Myocyte (in vitro differentiated cells): Measurements from ENCODE around the gene CCNQ. TPM values are rescaled to one million over a fixed set of nuclear protein-coding genes. Genes with fewer than 3 reads are reported as not detected.

Experiments used
- DNase-seq: peaks from one replicate; pipeline ENCODE4 v3.0.0-alpha.2; 2012; ENCODE audit warnings: low read depth
- total RNA-seq: library from RNA; depleted of rRNA; stranded (reverse); fragments of >200 nt; gene quantifications from 2 replicates; pipeline ENCODE4 v1.2.3, GENCODE V29; 2014

Gene CCNQ
- total RNA-seq, 1 donor from 2014 or later = 35.1 TPM

DNA sequence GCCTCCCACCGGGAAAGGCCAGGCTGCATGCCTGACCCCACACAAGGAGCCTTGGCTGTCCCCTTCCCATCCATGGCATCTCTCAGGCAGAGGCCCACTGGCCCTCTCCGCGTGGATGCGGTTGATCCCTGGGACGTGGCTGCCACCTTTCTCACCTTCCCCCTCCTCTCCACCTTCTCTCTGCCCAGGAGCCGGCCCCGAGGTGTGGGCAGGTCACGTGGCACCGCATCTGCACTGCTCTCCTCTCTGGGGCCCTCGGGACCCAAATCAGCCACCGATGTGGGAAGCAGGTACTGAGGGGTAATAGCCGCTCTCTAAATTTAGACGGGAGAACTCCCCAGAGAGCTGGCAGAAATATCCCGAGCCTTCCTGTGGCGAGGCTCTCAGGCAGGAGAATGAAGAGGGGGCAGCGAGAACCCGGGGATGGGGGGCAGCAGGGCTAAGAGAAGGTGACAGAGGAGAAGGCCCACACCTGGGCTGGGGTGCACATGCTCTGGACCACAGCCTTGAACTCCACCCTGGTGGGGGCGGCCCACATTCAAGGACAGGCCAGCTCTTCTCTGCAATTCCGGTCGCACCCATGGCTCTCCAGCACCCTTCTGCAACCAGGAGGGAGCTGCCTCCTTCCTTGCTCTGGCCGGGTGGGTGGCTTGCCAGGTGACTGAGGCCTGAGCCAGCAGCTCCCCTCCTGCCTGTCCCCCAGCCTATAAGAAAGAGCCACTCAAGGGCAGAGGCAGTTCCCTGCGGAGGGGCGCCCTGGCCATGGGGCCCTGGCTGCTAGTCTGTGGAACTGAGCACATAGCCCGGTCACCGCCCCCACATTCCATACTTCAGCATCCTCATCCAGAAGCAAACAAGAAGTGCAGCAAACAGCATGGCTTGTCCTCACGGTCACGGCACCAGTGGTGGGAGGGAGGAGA, 38.4 kb upstream of the CCNQ start:
- DNase-seq = no peak

- no peak for DNase-seq
These were observed 37.8 kb upstream of the CCNQ start for GRCh38 chrX:153636716-153637115.

GRCh38 chrX:153635788-153636668, 37.1 kb upstream of the CCNQ start:
- DNase-seq = no peak

- no peak for DNase-seq
These were observed 36.4 kb upstream of the CCNQ start for GRCh38 chrX:153635388-153635787.

GRCh38 chrX:153634832-153635231, 35.9 kb upstream of the CCNQ start:
- DNase-seq = no peak

- no peak for DNase-seq
These were observed 35.3 kb upstream of the CCNQ start for GRCh38 chrX:153634236-153634635.

GRCh38 chrX:153633607-153634180, 34.8 kb upstream of the CCNQ start:
- no peak for DNase-seq

DNA sequence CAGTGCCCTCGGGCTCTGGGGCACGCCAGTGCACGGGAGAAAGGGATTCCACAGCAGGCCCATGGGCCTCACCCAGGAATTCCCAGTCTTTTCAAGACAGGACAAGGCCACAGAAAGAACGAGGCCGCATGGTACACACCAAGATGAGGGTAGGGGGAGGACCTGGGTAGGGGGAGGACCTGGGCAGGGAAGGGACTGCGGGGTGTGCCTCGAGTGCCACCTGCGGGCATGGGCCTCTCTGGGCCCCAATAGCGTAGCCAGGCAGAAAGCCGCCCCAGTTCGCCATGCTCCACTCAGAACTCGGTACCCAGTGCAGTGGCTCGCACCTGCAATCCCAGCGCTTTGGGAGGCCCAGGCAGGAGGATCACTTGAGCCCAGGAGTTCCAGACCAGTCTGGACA, 34.1 kb upstream of the CCNQ start:
- DNase-seq = no peak

GRCh38 chrX:153632595-153632946, 33.6 kb upstream of the CCNQ start:
- DNase-seq = no peak

GRCh38 chrX:153631907-153632594, 33.1 kb upstream of the CCNQ start:
- no peak for DNase-seq

GRCh38 chrX:153631346-153631745, 32.4 kb upstream of the CCNQ start:
- no peak for DNase-seq

GRCh38 chrX:153628665-153629064, 29.7 kb upstream of the CCNQ start:
- no peak for DNase-seq

GRCh38 chrX:153628129-153628528, 29.2 kb upstream of the CCNQ start:
- no peak for DNase-seq

DNA sequence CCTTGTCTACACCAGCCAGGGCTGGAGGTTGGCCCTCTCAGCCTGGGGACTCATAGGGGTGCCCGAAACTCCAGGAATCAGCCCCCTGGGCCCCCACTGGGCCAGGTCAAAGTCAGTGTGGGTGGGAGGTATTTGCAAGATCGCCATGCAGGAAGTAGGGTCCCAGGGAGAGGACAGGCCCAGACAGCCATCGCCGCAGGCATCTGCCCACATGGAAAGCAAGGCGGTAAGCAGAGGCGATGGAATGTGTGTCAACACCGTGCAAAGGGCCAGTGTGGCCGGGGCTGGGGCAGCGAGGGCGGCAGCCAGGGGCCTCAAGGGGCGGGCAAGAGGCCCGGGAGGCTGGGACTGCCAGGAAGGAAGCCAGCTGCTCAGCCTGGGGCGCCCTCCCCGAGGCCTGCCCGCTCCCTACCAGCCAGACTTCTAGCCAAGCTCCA, 28.8 kb upstream of the CCNQ start:
- peak; percentile 28 for DNase-seq

- no peak for DNase-seq
These were observed 28.1 kb upstream of the CCNQ start for GRCh38 chrX:153626863-153627674.

- DNase-seq = no peak
These were observed 27.2 kb upstream of the CCNQ start for GRCh38 chrX:153626025-153626633.

DNA sequence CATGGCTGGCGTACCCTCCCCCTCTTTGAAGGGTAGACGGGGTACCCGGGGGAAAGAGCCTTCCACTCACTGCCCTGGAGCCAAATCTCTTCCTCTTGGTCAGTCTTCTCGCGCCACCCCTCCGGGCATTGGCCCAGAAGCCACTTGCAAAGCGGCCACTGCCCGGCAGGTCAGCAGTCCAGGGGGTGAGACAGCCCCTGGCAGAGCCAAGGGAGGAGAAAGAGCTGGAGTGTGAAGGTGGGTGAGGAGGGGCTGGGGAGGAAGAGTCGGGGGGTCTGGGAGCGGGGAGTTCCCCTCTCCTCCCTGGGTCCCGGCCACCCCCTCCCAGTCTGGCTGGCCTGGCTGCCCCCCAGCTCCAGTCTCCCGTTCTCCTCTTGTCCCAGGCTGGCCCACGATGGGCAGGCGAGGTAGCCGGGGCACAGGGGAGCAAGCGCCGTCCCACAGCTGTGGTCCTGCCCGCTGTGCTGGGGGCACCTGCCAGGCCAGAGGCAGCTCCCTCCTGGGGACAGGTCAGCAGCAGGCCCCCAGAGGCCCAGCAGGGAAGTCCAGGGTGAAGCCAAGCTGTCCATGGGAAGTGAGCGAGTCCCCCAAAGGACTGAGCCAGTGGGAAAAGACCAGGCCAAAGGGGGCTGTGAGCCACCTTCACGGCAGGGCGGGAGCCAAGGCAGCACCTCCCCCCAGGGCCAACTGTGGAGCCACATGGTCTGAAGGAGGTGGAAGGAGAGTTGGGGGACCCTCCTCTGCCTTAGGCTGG, 26.5 kb upstream of the CCNQ start:
- DNase-seq = no peak

DNA sequence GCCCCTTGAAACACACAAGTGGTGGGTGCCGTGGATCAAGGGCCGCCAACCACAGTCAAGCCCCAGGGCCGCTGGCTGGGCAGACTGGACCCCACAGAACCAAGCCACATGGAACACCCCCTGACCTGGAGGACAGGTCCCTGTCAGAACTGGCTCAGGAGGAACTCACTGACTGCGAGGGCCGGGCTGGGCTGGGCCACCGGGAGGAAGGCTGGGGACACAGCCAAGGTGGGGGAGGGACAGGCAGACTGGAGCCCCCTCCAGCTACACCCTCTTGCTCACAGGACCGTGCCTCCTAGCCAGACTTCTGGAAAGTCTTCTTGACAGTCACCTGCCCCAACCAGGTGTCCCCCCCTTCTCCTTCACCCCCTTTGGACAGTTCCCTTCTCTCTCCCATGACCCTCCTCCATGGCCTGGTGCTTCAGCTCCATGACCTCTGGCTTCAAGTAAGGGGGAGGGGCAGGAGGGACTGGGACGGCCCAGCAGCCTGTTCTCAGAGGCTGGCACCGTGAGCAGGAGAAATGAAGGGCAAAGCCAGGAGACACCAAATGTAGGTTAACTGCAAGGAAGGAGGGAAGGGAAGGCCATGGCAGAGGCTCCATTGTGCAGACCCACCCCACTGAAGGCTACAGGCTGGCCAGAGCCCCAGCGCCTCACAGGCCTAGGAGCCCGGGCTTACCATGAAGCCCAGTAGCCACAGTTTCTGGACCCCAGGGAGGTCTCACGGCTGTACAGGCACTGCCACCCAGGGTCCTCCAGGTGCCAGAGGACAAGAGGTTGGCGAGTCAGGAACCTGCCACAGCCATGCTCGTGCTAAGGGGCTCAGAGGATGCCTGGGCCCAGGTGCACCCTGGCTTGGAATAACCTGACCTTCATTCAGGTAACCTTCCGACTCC, 25.5 kb upstream of the CCNQ start:
- no peak for DNase-seq
